ENCODE measurements around the gene GTPBP10. TPM values are rescaled to one million over a fixed set of nuclear protein-coding genes. Genes with fewer than 3 reads are reported as not detected.

The GTPBP10 gene
- total and polyA plus RNA-seq, 5 donors from 2014 or later: 27.2 to 49.1 (median 37.3) TPM

DNA sequence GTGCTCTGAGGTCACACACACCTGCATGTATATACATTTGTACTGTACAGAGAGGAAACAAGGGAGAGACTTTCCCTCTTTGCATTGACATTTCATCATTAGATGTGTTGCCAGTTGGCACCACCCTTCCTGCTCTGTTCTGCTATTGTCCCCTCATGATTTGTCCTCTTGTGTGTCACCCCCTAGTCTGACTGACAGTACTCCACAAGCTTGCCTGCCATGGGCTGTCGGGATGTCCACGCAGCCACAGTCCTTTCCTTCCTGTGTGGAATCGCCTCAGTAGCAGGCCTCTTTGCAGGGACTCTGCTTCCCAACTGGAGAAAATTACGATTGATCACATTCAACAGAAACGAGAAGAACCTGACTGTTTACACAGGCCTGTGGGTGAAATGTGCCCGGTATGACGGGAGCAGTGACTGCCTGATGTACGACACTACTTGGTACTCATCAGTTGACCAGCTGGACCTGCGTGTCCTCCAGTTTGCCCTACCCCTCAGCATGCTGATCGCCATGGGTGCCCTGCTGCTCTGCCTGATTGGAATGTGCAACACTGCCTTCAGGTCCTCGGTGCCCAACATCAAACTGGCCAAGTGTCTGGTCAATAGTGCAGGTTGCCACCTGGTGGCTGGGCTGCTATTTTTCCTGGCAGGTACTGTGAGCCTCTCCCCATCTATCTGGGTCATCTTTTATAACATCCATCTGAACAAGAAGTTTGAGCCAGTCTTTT, 66.1 kb downstream of the GTPBP10 start:
- DNase-seq: peak in 1 of 3 donors; percentile 30
- Histone ChIP-seq H3K36me3 (ENCODE audit: control insufficient read depth, insufficient read depth, low read length) (no peaks in the 10 kb centered on the region), H3K4me3 (ENCODE audit: low read depth, low read length) (no peak overlapping the region), H3K27ac (ENCODE audit: insufficient read depth, low read length, poor library complexity, severe bottlenecking) (no peak overlapping the region), H3K27me3 (ENCODE audit: control insufficient read depth, insufficient read depth, low read length) (no peaks in the 10 kb centered on the region), H3K9me3 (ENCODE audit: control insufficient read depth in 2 of 2, low read length in 2 of 2) (no peaks in the 10 kb centered on the region), H3K4me1 (ENCODE audit: control insufficient read depth, insufficient read depth, low read length, poor library complexity, severe bottlenecking) (no peaks in the 10 kb centered on the region)
- ATAC-seq (ENCODE audit: low read depth in 2 of 2): no peak
- Mint-ChIP-seq H3K27ac (no peak overlapping the region), H3K4me1 (peaks cover 0 to 6% (median 0%) of the 10 kb centered on the region in 4 donors), H3K27me3 (no peaks in the 10 kb centered on the region), H3K4me3 (no peak overlapping the region), H3K36me3 (peaks cover 8% of the 10 kb centered on the region), H3K9me3 (no peaks in the 10 kb centered on the region)

DNA sequence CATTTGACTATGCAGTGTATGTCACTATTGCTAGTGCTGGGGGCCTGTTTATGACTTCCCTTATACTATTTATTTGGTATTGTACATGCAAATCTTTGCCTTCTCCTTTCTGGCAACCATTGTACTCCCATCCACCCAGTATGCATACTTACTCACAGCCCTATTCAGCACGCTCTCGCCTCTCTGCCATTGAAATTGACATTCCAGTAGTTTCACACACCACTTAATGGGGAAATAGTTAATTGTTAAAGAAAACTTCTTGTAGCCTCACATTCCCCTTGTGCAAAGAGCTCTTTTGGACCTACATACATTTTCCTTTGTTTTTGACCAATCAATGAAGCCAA, 66.6 kb downstream of the GTPBP10 start:
- Histone ChIP-seq H3K27ac (ENCODE audit: insufficient read depth, low read length, poor library complexity, severe bottlenecking) (no peak overlapping the region), H3K4me1 (ENCODE audit: control insufficient read depth, insufficient read depth, low read length, poor library complexity, severe bottlenecking) (no peaks in the 10 kb centered on the region), H3K9me3 (ENCODE audit: control insufficient read depth in 2 of 2, low read length in 2 of 2) (no peaks in the 10 kb centered on the region), H3K27me3 (ENCODE audit: control insufficient read depth, insufficient read depth, low read length) (no peaks in the 10 kb centered on the region), H3K36me3 (ENCODE audit: control insufficient read depth, insufficient read depth, low read length) (no peaks in the 10 kb centered on the region), H3K4me3 (ENCODE audit: low read depth, low read length) (no peak overlapping the region)
- Mint-ChIP-seq H3K27me3 (no peaks in the 10 kb centered on the region), H3K27ac (no peak overlapping the region), H3K36me3 (peaks cover 5% of the 10 kb centered on the region), H3K9me3 (no peaks in the 10 kb centered on the region), H3K4me3 (no peak overlapping the region), H3K4me1 (peaks cover 0 to 4% (median 0%) of the 10 kb centered on the region in 4 donors)
- ATAC-seq (ENCODE audit: low read depth in 2 of 2) (no peak), DNase-seq (no peak)

DNA sequence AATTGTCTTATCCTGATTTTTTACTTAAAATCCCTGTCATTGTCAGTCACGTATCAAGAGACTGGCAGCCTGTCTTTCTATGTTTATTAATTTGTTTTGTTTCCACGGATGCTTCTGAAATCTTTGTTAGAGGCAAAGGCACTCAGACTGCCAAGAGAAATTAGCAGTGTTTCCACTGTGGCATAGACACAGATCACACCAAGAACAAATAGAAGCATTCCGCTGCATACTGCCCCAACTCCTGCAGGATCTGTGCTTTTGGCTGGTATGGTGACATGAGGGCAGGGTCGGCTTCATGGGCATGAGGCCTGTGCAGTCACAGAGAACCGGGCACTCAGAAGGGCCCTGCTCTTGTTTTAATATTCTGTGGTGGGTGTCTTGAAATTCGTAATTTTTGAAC, 75.1 kb downstream of the GTPBP10 start:
- Mint-ChIP-seq H3K36me3 (no peaks in the 10 kb centered on the region), H3K27me3 (no peaks in the 10 kb centered on the region), H3K9me3 (no peaks in the 10 kb centered on the region), H3K4me1 (peaks cover 2 to 8% (median 5%) of the 10 kb centered on the region in 4 donors), H3K4me3 (no peak overlapping the region), H3K27ac (no peak overlapping the region)
- no peak for ATAC-seq (ENCODE audit: low read depth in 2 of 2)
- Histone ChIP-seq H3K9me3 (ENCODE audit: control insufficient read depth in 2 of 2, low read length in 2 of 2) (no peaks in the 10 kb centered on the region), H3K4me3 (ENCODE audit: low read depth, low read length) (no peak overlapping the region), H3K4me1 (ENCODE audit: control insufficient read depth, insufficient read depth, low read length, poor library complexity, severe bottlenecking) (no peaks in the 10 kb centered on the region), H3K27ac (ENCODE audit: insufficient read depth, low read length, poor library complexity, severe bottlenecking) (no peak overlapping the region), H3K36me3 (ENCODE audit: control insufficient read depth, insufficient read depth, low read length) (no peaks in the 10 kb centered on the region), H3K27me3 (ENCODE audit: control insufficient read depth, insufficient read depth, low read length) (no peaks in the 10 kb centered on the region)
- DNase-seq: no peak

GRCh38 chr7:90424720-90425119, 78.2 kb downstream of the GTPBP10 start:
- Mint-ChIP-seq H3K36me3 (no peaks in the 10 kb centered on the region), H3K27me3 (no peaks in the 10 kb centered on the region), H3K9me3 (no peaks in the 10 kb centered on the region), H3K27ac (no peak overlapping the region), H3K4me3 (no peak overlapping the region), H3K4me1 (peaks cover 2 to 8% (median 5%) of the 10 kb centered on the region in 4 donors)
- Histone ChIP-seq H3K36me3 (ENCODE audit: control insufficient read depth, insufficient read depth, low read length) (no peaks in the 10 kb centered on the region), H3K27me3 (ENCODE audit: control insufficient read depth, insufficient read depth, low read length) (no peaks in the 10 kb centered on the region), H3K4me3 (ENCODE audit: low read depth, low read length) (no peak overlapping the region), H3K9me3 (ENCODE audit: control insufficient read depth in 2 of 2, low read length in 2 of 2) (no peaks in the 10 kb centered on the region), H3K27ac (ENCODE audit: insufficient read depth, low read length, poor library complexity, severe bottlenecking) (no peak overlapping the region), H3K4me1 (ENCODE audit: control insufficient read depth, insufficient read depth, low read length, poor library complexity, severe bottlenecking) (no peaks in the 10 kb centered on the region)
- peak in 1 of 3 donors; percentile 17 for DNase-seq
- ATAC-seq (ENCODE audit: low read depth in 2 of 2): no peak

DNA sequence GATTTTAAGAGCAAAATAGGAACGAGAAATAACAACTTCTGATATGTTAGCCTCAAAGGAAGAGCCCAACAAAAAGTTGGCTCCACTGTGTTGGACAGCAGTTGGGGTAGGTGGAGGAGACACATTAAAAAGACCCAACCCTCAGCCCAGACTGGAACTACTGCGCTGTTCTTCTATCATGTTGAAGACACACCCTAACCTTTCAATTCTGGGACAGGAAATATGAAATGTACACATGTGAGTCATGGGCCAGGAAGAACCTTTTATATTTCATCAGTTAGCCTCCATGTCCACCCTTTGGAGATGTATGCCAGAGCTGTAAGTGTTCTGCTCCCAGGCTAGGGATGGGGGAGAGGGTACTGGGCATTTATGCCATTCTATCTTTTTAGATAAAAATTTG, 78.9 kb downstream of the GTPBP10 start:
- Mint-ChIP-seq H3K27me3 (no peaks in the 10 kb centered on the region), H3K4me3 (no peak overlapping the region), H3K4me1 (peaks cover 2 to 8% (median 5%) of the 10 kb centered on the region in 4 donors), H3K27ac (no peak overlapping the region), H3K9me3 (no peaks in the 10 kb centered on the region), H3K36me3 (no peaks in the 10 kb centered on the region)
- peak in 1 of 2 donors; percentile 28 for ATAC-seq (ENCODE audit: low read depth in 2 of 2)
- Histone ChIP-seq H3K4me3 (ENCODE audit: low read depth, low read length) (no peak overlapping the region), H3K4me1 (ENCODE audit: control insufficient read depth, insufficient read depth, low read length, poor library complexity, severe bottlenecking) (no peaks in the 10 kb centered on the region), H3K27ac (ENCODE audit: insufficient read depth, low read length, poor library complexity, severe bottlenecking) (no peak overlapping the region), H3K27me3 (ENCODE audit: control insufficient read depth, insufficient read depth, low read length) (no peaks in the 10 kb centered on the region), H3K36me3 (ENCODE audit: control insufficient read depth, insufficient read depth, low read length) (no peaks in the 10 kb centered on the region), H3K9me3 (ENCODE audit: control insufficient read depth in 2 of 2, low read length in 2 of 2) (no peaks in the 10 kb centered on the region)
- DNase-seq: peak in 1 of 3 donors; percentile 38

DNA sequence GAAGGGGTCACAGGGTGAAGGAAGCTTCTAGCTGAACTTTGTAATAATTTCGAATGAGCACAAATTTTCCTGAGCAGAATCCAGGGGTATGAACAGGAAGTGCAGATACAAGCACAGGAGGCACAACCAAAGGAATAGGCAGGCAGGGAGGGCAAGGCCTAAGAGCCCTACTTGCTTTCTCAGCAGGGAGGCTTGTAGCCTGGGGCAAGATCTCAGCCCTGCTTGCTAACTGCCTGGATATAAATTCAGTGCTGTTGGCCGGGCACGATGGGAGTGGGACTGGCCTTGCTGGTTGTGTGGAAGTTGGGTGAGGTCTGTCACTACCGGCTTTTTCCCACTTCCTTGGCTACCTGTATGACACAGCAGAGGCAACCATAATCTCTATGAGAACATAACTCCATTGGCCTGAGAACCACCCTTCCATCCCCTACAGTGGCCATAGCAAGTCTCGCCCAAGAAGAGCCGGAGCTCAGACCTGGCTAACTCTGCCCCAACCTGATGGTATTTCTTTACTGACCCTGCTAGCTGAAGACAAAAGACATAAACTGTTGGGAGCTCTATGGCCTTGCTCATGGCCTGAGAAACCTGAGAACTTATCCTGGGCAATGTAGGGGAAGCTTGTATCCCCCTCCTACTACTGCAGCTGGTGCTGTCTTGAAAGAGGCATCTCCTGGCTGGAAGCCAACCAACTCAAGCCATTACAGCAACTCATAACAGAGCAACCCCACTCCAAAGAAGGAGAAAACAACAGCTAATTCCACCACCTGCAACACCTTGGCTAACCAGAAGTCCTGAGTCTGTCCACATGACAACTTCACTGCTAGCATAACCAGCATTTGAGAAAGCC, 84.3 kb downstream of the GTPBP10 start:
- DNase-seq: no peak
- Mint-ChIP-seq H3K4me1 (peaks cover 0 to 3% (median 0%) of the 10 kb centered on the region in 4 donors), H3K27me3 (no peaks in the 10 kb centered on the region), H3K9me3 (peaks cover 0 to 6% (median 3%) of the 10 kb centered on the region in 7 donors), H3K27ac (peak overlapping the region in 1 of 3 donors; percentile 65), H3K4me3 (no peak overlapping the region), H3K36me3 (no peaks in the 10 kb centered on the region)
- peaks cover 0 to 11% of the 10 kb centered on the region in 2 experiments for H3K9me3 ChIP-seq (ENCODE audit: control insufficient read depth in 2 of 2, low read length in 2 of 2)
- no peaks in the 10 kb centered on the region for H3K4me1 ChIP-seq (ENCODE audit: control insufficient read depth, insufficient read depth, low read length, poor library complexity, severe bottlenecking)
- no peak for ATAC-seq (ENCODE audit: low read depth in 2 of 2)
- H3K27me3 ChIP-seq (ENCODE audit: control insufficient read depth, insufficient read depth, low read length): no peaks in the 10 kb centered on the region
- H3K36me3 ChIP-seq (ENCODE audit: control insufficient read depth, insufficient read depth, low read length): no peaks in the 10 kb centered on the region
- no peak overlapping the region for H3K4me3 ChIP-seq (ENCODE audit: low read depth, low read length)
- no peak overlapping the region for H3K27ac ChIP-seq (ENCODE audit: insufficient read depth, low read length, poor library complexity, severe bottlenecking)

DNA sequence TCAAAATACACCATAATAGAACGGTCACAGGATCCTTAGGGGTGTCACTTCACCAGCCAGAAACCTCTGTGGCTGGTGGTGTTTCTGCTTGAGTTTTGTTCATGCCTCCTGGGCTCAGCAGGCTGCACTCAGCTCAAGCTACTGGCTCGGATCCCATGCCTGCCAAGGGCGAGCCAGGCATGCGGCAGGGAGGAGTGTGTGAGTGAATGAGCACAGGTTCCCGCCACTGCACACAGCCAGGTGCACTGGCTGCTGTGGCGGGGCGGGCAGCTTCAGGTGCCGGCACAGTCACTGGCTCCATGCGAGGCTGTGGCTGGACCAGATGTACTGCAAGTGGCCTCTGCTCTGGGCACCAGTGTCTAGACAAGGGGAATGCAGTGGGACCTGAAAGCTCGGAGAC, 86.2 kb downstream of the GTPBP10 start:
- H3K27ac Mint-ChIP-seq: no peak overlapping the region
- Histone ChIP-seq H3K27me3 (ENCODE audit: control insufficient read depth, insufficient read depth, low read length) (no peaks in the 10 kb centered on the region), H3K4me3 (ENCODE audit: low read depth, low read length) (no peak overlapping the region), H3K4me1 (ENCODE audit: control insufficient read depth, insufficient read depth, low read length, poor library complexity, severe bottlenecking) (no peaks in the 10 kb centered on the region), H3K27ac (ENCODE audit: insufficient read depth, low read length, poor library complexity, severe bottlenecking) (no peak overlapping the region), H3K9me3 (ENCODE audit: control insufficient read depth in 2 of 2, low read length in 2 of 2) (peaks cover 0 to 11% of the 10 kb centered on the region in 2 experiments), H3K36me3 (ENCODE audit: control insufficient read depth, insufficient read depth, low read length) (no peaks in the 10 kb centered on the region)
- no peak overlapping the region for H3K4me3 Mint-ChIP-seq
- H3K9me3 Mint-ChIP-seq: peaks cover 0 to 6% (median 3%) of the 10 kb centered on the region in 7 donors
- no peaks in the 10 kb centered on the region for H3K36me3 Mint-ChIP-seq
- ATAC-seq (ENCODE audit: low read depth in 2 of 2) (no peak), DNase-seq (no peak)
- no peaks in the 10 kb centered on the region for H3K4me1 Mint-ChIP-seq
- H3K27me3 Mint-ChIP-seq: no peaks in the 10 kb centered on the region

Measured in CD4-positive, CD25-positive, alpha-beta regulatory T cell (primary cell).